ENCODE measurements around the gene GDI1.

Gene GDI1

GRCh38 chrX:154440623-154441357, 3.8 kb downstream of the GDI1 start:
- no peak overlapping the region for H3K27ac ChIP-seq

GRCh38 chrX:154441564-154441963, 4.6 kb downstream of the GDI1 start:
- no peak overlapping the region for H3K4me3 ChIP-seq
- no peak for DNase-seq (ENCODE audit: low spot score)
- no peak overlapping the region for H3K27ac ChIP-seq
- TF ChIP-seq CTCF (IDR thresholded peaks at IDR 0.05): no peak

More at GRCh38 chrX:154440623-154441357, 3.8 kb downstream of the GDI1 start:
- no peak for TF ChIP-seq CTCF (IDR thresholded peaks at IDR 0.05)
- DNase-seq (ENCODE audit: low spot score): no peak
- no peak overlapping the region for H3K4me3 ChIP-seq

- no peak overlapping the region for H3K27ac ChIP-seq
- TF ChIP-seq CTCF (IDR thresholded peaks at IDR 0.05): no peak
- no peak for DNase-seq (ENCODE audit: low spot score)
- no peak overlapping the region for H3K4me3 ChIP-seq
Measured at GRCh38 chrX:154441984-154442707, 5.2 kb downstream of the GDI1 start.

- peak overlapping the region; percentile 73 for H3K4me3 ChIP-seq
- peak overlapping the region; percentile 57 to 84 for H3K27ac ChIP-seq
- DNase-seq (ENCODE audit: low spot score): no peak
- TF ChIP-seq CTCF (IDR thresholded peaks at IDR 0.05): no peak
Measured at GRCh38 chrX:154443479-154443910, 6.5 kb downstream of the GDI1 start.

GRCh38 chrX:154443992-154444754, 7.2 kb downstream of the GDI1 start, which contains the start of gene FAM50A:
FAM50A (plus strand) TSS chrX:154444141; CDS start chrX:154444236, 95 bp downstream.
- peak; percentile 84 for DNase-seq (ENCODE audit: low spot score)
- peak within 1 kb of the TSS; percentile 73 for H3K4me3 ChIP-seq
- TF ChIP-seq CTCF (IDR thresholded peaks at IDR 0.05): no peak
- H3K27ac ChIP-seq: peak within 1 kb of the TSS; percentile 74 to 84

GRCh38 chrX:154444755-154445246, 7.8 kb downstream of the GDI1 start:
- Histone ChIP-seq H3K27ac (peak overlapping the region; percentile 74 to 84), H3K4me3 (peak overlapping the region; percentile 73)
- DNase-seq (ENCODE audit: low spot score): no peak
- no peak for TF ChIP-seq CTCF (IDR thresholded peaks at IDR 0.05)
